Measurements from ENCODE around the gene NELL2.

Gene NELL2

GRCh38 chr12:44616402-44616801, 259.7 kb downstream of the NELL2 start:
- CTCF ChIA-PET, result no interaction called here
- DNase-seq (ENCODE audit: extremely low spot score), result no peak
- POLR2A ChIA-PET, result no interaction called here
- TF ChIP-seq HDGF (IDR thresholded peaks at IDR 0.05; ENCODE audit: borderline replicate concordance), result no peak
- TF ChIP-seq SP1 (IDR thresholded peaks at IDR 0.05), result no peak
- no peak for TF ChIP-seq TARDBP (IDR thresholded peaks at IDR 0.05)
- no peak for TF ChIP-seq ZNF384 (IDR thresholded peaks at IDR 0.05)
- no peak for TF ChIP-seq FOXK2 (IDR thresholded peaks at IDR 0.05)
- no peak for TF ChIP-seq SUZ12 (IDR thresholded peaks at IDR 0.05)
- TF ChIP-seq BHLHE40 (IDR thresholded peaks at IDR 0.05; ENCODE audit: borderline replicate concordance), result no peak
- TF ChIP-seq ELF4 (IDR thresholded peaks at IDR 0.05), result no peak
- no peak for TF ChIP-seq ARNT (IDR thresholded peaks at IDR 0.05)
- TF ChIP-seq NFRKB (IDR thresholded peaks at IDR 0.05), result no peak

- TF ChIP-seq LEF1 (IDR thresholded peaks at IDR 0.05; ENCODE audit: borderline replicate concordance) (no peak), FOXM1 (IDR thresholded peaks at IDR 0.05; ENCODE audit: borderline replicate concordance) (no peak), SP1 (IDR thresholded peaks at IDR 0.05) (no peak), TARDBP (IDR thresholded peaks at IDR 0.05) (no peak), ARNT (IDR thresholded peaks at IDR 0.05) (no peak), CTBP1 (IDR thresholded peaks at IDR 0.05; ENCODE audit: borderline replicate concordance) (no peak), SUZ12 (IDR thresholded peaks at IDR 0.05) (no peak), BHLHE40 (IDR thresholded peaks at IDR 0.05; ENCODE audit: borderline replicate concordance) (no peak), L3MBTL2 (conservative IDR thresholded peaks at IDR 0.05) (no peak), PKNOX1 (IDR thresholded peaks at IDR 0.05) (no peak)
- ChIA-PET POLR2A (no interaction called here), CTCF (no interaction called here)
- DNase-seq (ENCODE audit: extremely low spot score), result no peak
Observed at GRCh38 chr12:44611538-44611937, 264.6 kb downstream of the NELL2 start.

- no peak for DNase-seq (ENCODE audit: extremely low spot score)
- TF ChIP-seq NFRKB (IDR thresholded peaks at IDR 0.05), result no peak
- TF ChIP-seq L3MBTL2 (conservative IDR thresholded peaks at IDR 0.05), result no peak
- no peak for TF ChIP-seq ELF4 (IDR thresholded peaks at IDR 0.05)
- TF ChIP-seq FOXM1 (IDR thresholded peaks at IDR 0.05; ENCODE audit: borderline replicate concordance), result no peak
- CTCF ChIA-PET, result no interaction called here
- POLR2A ChIA-PET, result interaction anchor here (0.6 kb wide), 1 partner anchor 15 kb away, joined by 3 read pairs; no protein-coding TSS in a partner anchor
Observed at GRCh38 chr12:44603701-44604100, 272.4 kb downstream of the NELL2 start.

GRCh38 chr12:44592626-44593025, 283.5 kb downstream of the NELL2 start:
- ChIA-PET CTCF (no interaction called here), POLR2A (no interaction called here)
- DNase-seq (ENCODE audit: extremely low spot score), result no peak
- TF ChIP-seq PKNOX1 (IDR thresholded peaks at IDR 0.05), result no peak
- no peak for TF ChIP-seq ELF4 (IDR thresholded peaks at IDR 0.05)
- TF ChIP-seq FOXK2 (IDR thresholded peaks at IDR 0.05), result no peak
- TF ChIP-seq FOXM1 (IDR thresholded peaks at IDR 0.05; ENCODE audit: borderline replicate concordance), result no peak
- no peak for TF ChIP-seq TARDBP (IDR thresholded peaks at IDR 0.05)
- no peak for TF ChIP-seq L3MBTL2 (conservative IDR thresholded peaks at IDR 0.05)
- no peak for TF ChIP-seq SUZ12 (IDR thresholded peaks at IDR 0.05)
- no peak for TF ChIP-seq BHLHE40 (IDR thresholded peaks at IDR 0.05; ENCODE audit: borderline replicate concordance)
- TF ChIP-seq FOXA1 (IDR thresholded peaks at IDR 0.05), result no peak

- no peak for TF ChIP-seq BHLHE40 (IDR thresholded peaks at IDR 0.05; ENCODE audit: borderline replicate concordance)
- no peak for TF ChIP-seq LEF1 (IDR thresholded peaks at IDR 0.05; ENCODE audit: borderline replicate concordance)
- TF ChIP-seq PKNOX1 (IDR thresholded peaks at IDR 0.05), result no peak
- TF ChIP-seq FOXM1 (IDR thresholded peaks at IDR 0.05; ENCODE audit: borderline replicate concordance), result no peak
- no peak for TF ChIP-seq FOXA1 (IDR thresholded peaks at IDR 0.05)
- POLR2A ChIA-PET, result no interaction called here
- CTCF ChIA-PET, result no interaction called here
- no peak for DNase-seq (ENCODE audit: extremely low spot score)
Observed at GRCh38 chr12:44589697-44590096, 286.4 kb downstream of the NELL2 start.

GRCh38 chr12:44588651-44589050, 287.5 kb downstream of the NELL2 start:
- no peak for DNase-seq (ENCODE audit: extremely low spot score)
- TF ChIP-seq NFRKB (IDR thresholded peaks at IDR 0.05) (no peak), FOXA1 (IDR thresholded peaks at IDR 0.05) (no peak), TARDBP (IDR thresholded peaks at IDR 0.05) (no peak), SP1 (IDR thresholded peaks at IDR 0.05) (no peak), SUZ12 (IDR thresholded peaks at IDR 0.05) (no peak), L3MBTL2 (conservative IDR thresholded peaks at IDR 0.05) (no peak), FOXK2 (IDR thresholded peaks at IDR 0.05) (no peak), BHLHE40 (IDR thresholded peaks at IDR 0.05; ENCODE audit: borderline replicate concordance) (no peak), PKNOX1 (IDR thresholded peaks at IDR 0.05) (no peak), FOXM1 (IDR thresholded peaks at IDR 0.05; ENCODE audit: borderline replicate concordance) (no peak), ELF4 (IDR thresholded peaks at IDR 0.05) (no peak), ZNF384 (IDR thresholded peaks at IDR 0.05) (no peak), LEF1 (IDR thresholded peaks at IDR 0.05; ENCODE audit: borderline replicate concordance) (no peak), HDGF (IDR thresholded peaks at IDR 0.05; ENCODE audit: borderline replicate concordance) (no peak), CTBP1 (IDR thresholded peaks at IDR 0.05; ENCODE audit: borderline replicate concordance) (no peak), ARNT (IDR thresholded peaks at IDR 0.05) (no peak)
- CTCF ChIA-PET, result no interaction called here
- POLR2A ChIA-PET, result no interaction called here

Measured in HEK293T (cell line).